Lower lobe of right lung (tissue), 2 donors: Measurements from ENCODE around the gene PSD4. TPM values are rescaled to one million over a fixed set of nuclear protein-coding genes. Genes with fewer than 3 reads are reported as not detected.

Experiments used
- ATAC-seq, 2 donors: fragments of 200-7000 bp; cut with Tn5 transposase; one replicate each; pipeline ENCODE4 v1.9.1; 2020 to 2022; ENCODE audit warnings: mild to moderate bottlenecking in 2 of 2, moderate library complexity in 2 of 2
- DNase-seq: peaks from one replicate; pipeline ENCODE4 v3.0.0-alpha.2; 2020
- H3K27ac ChIP-seq: fragments of 200-600 bp; one replicate; pipeline ENCODE4 v1.8.0; 2022
- H3K27me3 ChIP-seq: fragments of 200-600 bp; one replicate; pipeline ENCODE4 v1.8.0; 2022; ENCODE audit warnings: low read depth
- H3K36me3 ChIP-seq: fragments of 200-600 bp; one replicate; pipeline ENCODE4 v1.8.0; 2022; ENCODE audit warnings: mild to moderate bottlenecking
- H3K4me1 ChIP-seq: fragments of 200-600 bp; one replicate; pipeline ENCODE4 v1.8.0; 2022
- H3K4me3 ChIP-seq: fragments of 200-600 bp; one replicate; pipeline ENCODE4 v1.8.0; 2022; ENCODE audit warnings: mild to moderate bottlenecking
- H3K9me3 ChIP-seq: fragments of 200-600 bp; one replicate; pipeline ENCODE4 v1.8.0; 2022
- CTCF ChIP-seq: fragments of 200-600 bp; IDR thresholded peaks from one replicate; pipeline ENCODE4 v1.8.0; 2022; ENCODE audit warnings: antibody characterized with exemption, mild to moderate bottlenecking
- intact Hi-C: fragments of 100-400 bp; cut with DNase I; formaldehyde crosslinking; loops from one replicate; pipeline ENCODE4 v1.11.0; 2022
- total RNA-seq: library from RNA; stranded (reverse); fragmentation: NEBNext Ultra II Directional; extraction: Animal tissue kit (Norgen Biotek cat#: 25700); gene quantifications from one replicate; pipeline ENCODE4 v1.2.1, GENCODE V29; 2021
- donor health status: DM: no; HTN: yes; CAD: no; lungs with severe emphysema.

PSD4 gene
- total RNA-seq, 1 donor from 2014 or later: 43.2 TPM

- H3K4me3 ChIP-seq: no peak overlapping the region
- peaks cover 25% of the 10 kb centered on the region for H3K4me1 ChIP-seq
- H3K27me3 ChIP-seq: no peaks in the 10 kb centered on the region
- ATAC-seq (no peak), DNase-seq (no peak)
- H3K9me3 ChIP-seq: no peaks in the 10 kb centered on the region
- TF ChIP-seq CTCF: no peak
- intact Hi-C loops: no loop called here
- H3K27ac ChIP-seq: no peak overlapping the region
- H3K36me3 ChIP-seq: no peaks in the 10 kb centered on the region
These were observed 63.9 kb downstream of the PSD4 start for GRCh38 chr2:113237604-113238160.

- ATAC-seq: no peak
- no peak for DNase-seq
- H3K36me3 ChIP-seq: no peaks in the 10 kb centered on the region
- peaks cover 25% of the 10 kb centered on the region for H3K4me1 ChIP-seq
- intact Hi-C loops: no loop called here
- H3K4me3 ChIP-seq: no peak overlapping the region
- no peak for TF ChIP-seq CTCF
- no peaks in the 10 kb centered on the region for H3K27me3 ChIP-seq
- peak overlapping the region; percentile 5 for H3K27ac ChIP-seq
- H3K9me3 ChIP-seq: no peaks in the 10 kb centered on the region
These were observed 65.4 kb downstream of the PSD4 start for GRCh38 chr2:113238871-113239839.

GRCh38 chr2:113240150-113240914 is 66.6 kb downstream of the PSD4 start:
- Histone ChIP-seq H3K36me3 (no peaks in the 10 kb centered on the region), H3K27ac (peak overlapping the region; percentile 5), H3K4me3 (no peak overlapping the region), H3K9me3 (no peaks in the 10 kb centered on the region), H3K27me3 (no peaks in the 10 kb centered on the region), H3K4me1 (peaks cover 25% of the 10 kb centered on the region)
- DNase-seq: peak; percentile 81
- intact Hi-C loops: no loop called here
- no peak for TF ChIP-seq CTCF
- peak; percentile 41 to 58 for ATAC-seq

- intact Hi-C loops: no loop called here
- Histone ChIP-seq H3K4me3 (no peak overlapping the region), H3K4me1 (peaks cover 25% of the 10 kb centered on the region), H3K27ac (peak overlapping the region; percentile 5), H3K9me3 (no peaks in the 10 kb centered on the region), H3K36me3 (no peaks in the 10 kb centered on the region), H3K27me3 (no peaks in the 10 kb centered on the region)
- TF ChIP-seq CTCF: no peak
- DNase-seq (no peak), ATAC-seq (peak; percentile 83 to 84)
These were observed 67.4 kb downstream of the PSD4 start for GRCh38 chr2:113240915-113241911.
